MCF 10A (cell line): ENCODE measurements around the gene CHRND. TPM values are rescaled to one million over a fixed set of nuclear protein-coding genes. Genes with fewer than 3 reads are reported as not detected.
A peak's percentile ranks its signal among the peaks of the same experiment; 100 is the strongest.

Source experiments
- BruUV-seq: library from RNA; stranded (reverse); fragments of 400-500 nt; replicated peaks from 2 replicates; lab custom pipeline; 2021; lab: Mats Ljungman, UMichigan
- CTCF ChIA-PET: fragments of 300-600 bp; sonication (Branson Sonifier 250); formaldehyde crosslinking; extraction: SDS; loops from one replicate; lab custom pipeline; 2021; ENCODE audit warnings: antibody characterized with exemption, inconsistent platforms; lab: Yijun Ruan, JAX
- POLR2A ChIA-PET: fragments of 300-600, 350-650 bp; sonication (Branson Sonifier 250); formaldehyde crosslinking; extraction: SDS; loops from one replicate; lab custom pipeline; 2020; ENCODE audit warnings: antibody characterized with exemption, inconsistent platforms; lab: Yijun Ruan, JAX
- DNase-seq: peaks from one replicate; pipeline ENCODE4 v3.0.0-alpha.2; 2018; ENCODE audit not compliant: unreplicated experiment
- H3K27ac Mint-ChIP-seq: one replicate; pipeline ENCODE4 v1.8.0; 2022; ENCODE audit warnings: mild to moderate bottlenecking, low read depth, mixed read lengths; ENCODE audit not compliant: unreplicated experiment
- H3K27me3 Mint-ChIP-seq: one replicate; pipeline ENCODE4 v1.8.0; 2022; ENCODE audit warnings: mixed read lengths; ENCODE audit not compliant: insufficient read depth, unreplicated experiment
- H3K36me3 Mint-ChIP-seq: one replicate; pipeline ENCODE4 v1.8.0; 2022; ENCODE audit warnings: mild to moderate bottlenecking, moderate library complexity, mixed read lengths; ENCODE audit not compliant: insufficient read depth, unreplicated experiment
- H3K4me1 Mint-ChIP-seq: one replicate; pipeline ENCODE4 v1.8.0; 2022; ENCODE audit warnings: mixed read lengths; ENCODE audit not compliant: insufficient read depth, unreplicated experiment
- H3K4me3 Mint-ChIP-seq: one replicate; pipeline ENCODE4 v1.8.0; 2022; ENCODE audit warnings: mild to moderate bottlenecking, moderate library complexity, mixed read lengths; ENCODE audit not compliant: unreplicated experiment
- H3K9me3 Mint-ChIP-seq: one replicate; pipeline ENCODE4 v1.8.0; 2022; ENCODE audit warnings: mixed read lengths; ENCODE audit not compliant: unreplicated experiment
- CTCF ChIP-seq: fragments of 200-600 bp; IDR thresholded peaks from one replicate; pipeline ENCODE4 v1.8.0; 2022; ENCODE audit warnings: antibody characterized with exemption, mild to moderate bottlenecking; ENCODE audit not compliant: unreplicated experiment
- intact Hi-C: fragments of 100-400 bp; cut with micrococcal nuclease; formaldehyde crosslinking; loops from 2 replicates; pipeline ENCODE4 v1.14.1; 2022
- total RNA-seq: library from RNA; stranded (reverse); gene quantifications from 2 replicates; pipeline ENCODE4 v1.2.3, GENCODE V29; 2022

Gene CHRND
- total RNA-seq, 1 experiment from 2014 or later: not detected

- peaks cover 41% of the 10 kb centered on the region for H3K27me3 Mint-ChIP-seq
- BruUV-seq: no TSS peak
- intact Hi-C loops: no loop called here
- CTCF ChIA-PET: no interaction called here
- DNase-seq: no peak
- no peak for TF ChIP-seq CTCF
- H3K9me3 Mint-ChIP-seq: no peaks in the 10 kb centered on the region
- no peaks in the 10 kb centered on the region for H3K4me1 Mint-ChIP-seq
- H3K27ac Mint-ChIP-seq: no peak overlapping the region
- POLR2A ChIA-PET: no interaction called here
- no peaks in the 10 kb centered on the region for H3K36me3 Mint-ChIP-seq
- H3K4me3 Mint-ChIP-seq: peak overlapping the region; percentile 59
These were observed 23.4 kb upstream of the CHRND start for GRCh38 chr2:232502511-232502910.

GRCh38 chr2:232502911-232503808, 22.8 kb upstream of the CHRND start:
- CTCF ChIA-PET: no interaction called here
- H3K27ac Mint-ChIP-seq: no peak overlapping the region
- no TSS peak for BruUV-seq

DNA sequence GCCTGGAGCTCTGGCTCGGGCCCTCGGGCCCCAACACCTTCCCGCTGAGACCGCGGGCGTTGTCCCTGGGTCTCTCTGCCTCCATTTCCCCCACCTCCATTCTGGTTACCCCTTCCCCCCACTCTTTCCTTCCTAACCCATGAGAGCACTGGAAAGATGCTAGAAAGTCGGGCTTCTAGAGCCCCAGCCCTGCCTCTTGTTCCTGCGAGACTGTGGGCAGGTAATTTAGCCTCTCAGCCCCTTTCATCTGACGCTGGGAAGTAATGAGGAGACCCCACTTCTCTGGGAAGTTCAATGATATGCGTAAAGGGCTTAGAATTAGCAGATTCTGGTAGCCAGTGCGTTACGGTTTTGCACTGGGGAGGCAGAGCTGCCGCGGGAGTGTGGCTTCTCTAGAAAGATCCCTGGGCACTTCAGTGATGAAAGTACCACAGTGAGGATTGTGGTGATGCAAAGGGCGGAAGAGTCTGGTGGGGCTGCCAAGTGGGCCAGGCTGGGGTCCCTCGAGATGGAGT, 22.1 kb upstream of the CHRND start:
- H3K27ac Mint-ChIP-seq: no peak overlapping the region
- TF ChIP-seq CTCF: no peak
- H3K4me3 Mint-ChIP-seq: peak overlapping the region; percentile 59
- DNase-seq: no peak
- no peaks in the 10 kb centered on the region for H3K36me3 Mint-ChIP-seq
- peaks cover 32% of the 10 kb centered on the region for H3K27me3 Mint-ChIP-seq
- no TSS peak for BruUV-seq
- ChIA-PET POLR2A (interaction anchor here (0.7 kb wide), 1 partner anchor 1370 kb away, joined by 4 read pairs; no protein-coding TSS in a partner anchor), CTCF (interaction anchor here (0.5 kb wide), 1 partner anchor 212 kb away, joined by 5 read pairs; no protein-coding TSS in a partner anchor)
- intact Hi-C loops: no loop called here
- no peaks in the 10 kb centered on the region for H3K4me1 Mint-ChIP-seq
- no peaks in the 10 kb centered on the region for H3K9me3 Mint-ChIP-seq

More at GRCh38 chr2:232502911-232503808, 22.8 kb upstream of the CHRND start:
- POLR2A ChIA-PET: interaction anchor here (0.7 kb wide), 1 partner anchor 1369 kb away, joined by 4 read pairs; no protein-coding TSS in a partner anchor
- intact Hi-C loops: no loop called here
- no peaks in the 10 kb centered on the region for H3K9me3 Mint-ChIP-seq
- peaks cover 39% of the 10 kb centered on the region for H3K27me3 Mint-ChIP-seq
- H3K4me3 Mint-ChIP-seq: peak overlapping the region; percentile 59
- H3K4me1 Mint-ChIP-seq: no peaks in the 10 kb centered on the region
- H3K36me3 Mint-ChIP-seq: no peaks in the 10 kb centered on the region
- no peak for TF ChIP-seq CTCF
- DNase-seq: peak; percentile 44

DNA sequence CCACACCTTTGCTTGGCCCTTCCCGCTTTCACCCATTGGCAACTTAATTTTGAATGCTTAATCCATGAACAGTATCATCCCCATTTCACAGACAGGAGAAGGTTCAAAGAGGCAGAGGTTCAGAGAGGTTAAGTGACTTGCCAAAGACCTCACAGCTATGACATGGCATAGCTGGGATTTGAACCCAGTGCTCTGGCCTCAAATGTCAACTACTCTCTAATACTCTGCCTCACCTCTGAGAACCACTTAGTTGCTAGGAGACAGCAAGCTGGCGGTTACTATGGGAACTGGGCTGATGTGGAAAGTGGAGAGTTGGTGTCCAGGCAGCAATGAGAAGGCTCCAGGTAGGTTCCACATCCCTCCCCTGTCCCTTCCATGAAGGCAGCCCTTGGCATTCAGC, 21.5 kb upstream of the CHRND start:
- Mint-ChIP-seq H3K9me3 (no peaks in the 10 kb centered on the region), H3K4me1 (no peaks in the 10 kb centered on the region), H3K4me3 (no peak overlapping the region), H3K36me3 (no peaks in the 10 kb centered on the region), H3K27ac (no peak overlapping the region), H3K27me3 (peaks cover 30% of the 10 kb centered on the region)
- intact Hi-C loops: no loop called here
- TF ChIP-seq CTCF: no peak
- CTCF ChIA-PET: interaction anchor here (0.5 kb wide), 1 partner anchor 212 kb away, joined by 5 read pairs; no protein-coding TSS in a partner anchor
- no TSS peak for BruUV-seq
- POLR2A ChIA-PET: interaction anchor here (0.9 kb wide), 1 partner anchor 20 kb away, joined by 4 read pairs; no protein-coding TSS in a partner anchor
- DNase-seq: no peak
